DOHH2 (cell line): ENCODE data around the gene KCNJ12.

Experiments
- H3F3A ChIP-seq: fragments of 200-600 bp; sonication (generic), shearing (Covaris generic); 2 replicates; pipeline ENCODE4 v1.6.0; 2016; ENCODE audit warnings: antibody characterized with exemption, mild to moderate bottlenecking; ENCODE audit not compliant: control insufficient read depth, insufficient read depth
- H3K27ac ChIP-seq: fragments of 200-600 bp; sonication (generic); 2 replicates; pipeline ENCODE4 v1.5.1; 2014; ENCODE audit warnings: low read depth, mild to moderate bottlenecking, low read length, moderate library complexity
- H3K27me3 ChIP-seq: fragments of 200-600 bp; sonication (generic); 2 replicates; pipeline ENCODE4 v1.6.1; 2014; ENCODE audit warnings: mild to moderate bottlenecking, low read length, mixed read lengths; ENCODE audit not compliant: control insufficient read depth
- H3K36me3 ChIP-seq: fragments of 200-600 bp; sonication (generic); 2 replicates; pipeline ENCODE4 v1.6.1; 2014; ENCODE audit warnings: mild to moderate bottlenecking, low read length, moderate library complexity, mixed read lengths; ENCODE audit not compliant: control insufficient read depth
- H3K4me1 ChIP-seq: fragments of 200-600 bp; sonication (generic); 2 replicates; pipeline ENCODE4 v1.6.1; 2014; ENCODE audit warnings: mild to moderate bottlenecking, low read length, mixed read lengths; ENCODE audit not compliant: control insufficient read depth
- H3K4me2 ChIP-seq: fragments of 200-600 bp; sonication (generic); 2 replicates; pipeline ENCODE4 v1.6.0; 2014; ENCODE audit warnings: mild to moderate bottlenecking, low read length, moderate library complexity
- H3K4me3 ChIP-seq: fragments of 200-600 bp; sonication (generic); 2 replicates; pipeline ENCODE4 v1.5.1; 2014; ENCODE audit warnings: mild to moderate bottlenecking, low read length, mixed read lengths
- H3K79me2 ChIP-seq: fragments of 200-600 bp; sonication (generic); 2 replicates; pipeline ENCODE4 v1.6.1; 2014; ENCODE audit warnings: mild to moderate bottlenecking, low read length, mixed read lengths; ENCODE audit not compliant: control insufficient read depth
- H3K9me2 ChIP-seq: fragments of 200-600 bp; sonication (generic); replicated peaks from 2 replicates; pipeline ENCODE4 v1.6.1; 2014; ENCODE audit warnings: mild to moderate bottlenecking, low read length, mixed read lengths; ENCODE audit not compliant: control insufficient read depth
- H3K9me3 ChIP-seq: fragments of 200-600 bp; sonication (generic); 2 replicates; pipeline ENCODE4 v1.6.1; 2014; ENCODE audit warnings: antibody characterized with exemption, low read length, mixed read lengths; ENCODE audit not compliant: control insufficient read depth, insufficient read depth
- H4K20me1 ChIP-seq: fragments of 200-600 bp; sonication (generic); 2 replicates; pipeline ENCODE4 v1.6.0; 2014; ENCODE audit warnings: low read depth, mild to moderate bottlenecking, antibody characterized with exemption, low read length, moderate library complexity; ENCODE audit not compliant: control insufficient read depth, insufficient read depth
- CTCF ChIP-seq: fragments of 200-600 bp; sonication (generic); IDR thresholded peaks from one replicate; pipeline ENCODE4 v1.5.1; 2014; ENCODE audit warnings: antibody characterized with exemption, mild to moderate bottlenecking, low read depth, low read length; ENCODE audit not compliant: poor library complexity, severe bottlenecking
- EZH2phosphoT487 ChIP-seq: fragments of 200-600 bp; sonication (generic); IDR thresholded peaks from 2 replicates; pipeline ENCODE4 v1.6.1; 2017; ENCODE audit warnings: borderline replicate concordance, mild to moderate bottlenecking, antibody characterized with exemption, low read length, moderate library complexity, mixed read lengths

KCNJ12 gene

GRCh38 chr17:21385281-21385845 is 9.2 kb downstream of the KCNJ12 start:
- H4K20me1 ChIP-seq, result no peaks in the 10 kb centered on the region
- no peaks in the 10 kb centered on the region for H3K27me3 ChIP-seq
- H3K4me2 ChIP-seq, result no peak overlapping the region
- H3K79me2 ChIP-seq, result no peaks in the 10 kb centered on the region
- no peak overlapping the region for H3K4me3 ChIP-seq
- H3K36me3 ChIP-seq, result no peaks in the 10 kb centered on the region
- H3F3A ChIP-seq, result no peaks in the 10 kb centered on the region
- H3K9me2 ChIP-seq, result no peaks in the 10 kb centered on the region
- TF ChIP-seq CTCF, result no peak
- TF ChIP-seq EZH2phosphoT487, result no peak
- no peak overlapping the region for H3K27ac ChIP-seq
- no peaks in the 10 kb centered on the region for H3K4me1 ChIP-seq
- H3K9me3 ChIP-seq, result no peaks in the 10 kb centered on the region

GRCh38 chr17:21387616-21388015 is 11.5 kb downstream of the KCNJ12 start:
- H3K27ac ChIP-seq, result no peak overlapping the region
- no peak overlapping the region for H3K4me2 ChIP-seq
- no peaks in the 10 kb centered on the region for H3K9me2 ChIP-seq
- H3K4me3 ChIP-seq, result no peak overlapping the region
- no peaks in the 10 kb centered on the region for H3K36me3 ChIP-seq
- H3K27me3 ChIP-seq, result no peaks in the 10 kb centered on the region; the same call in 1 of the 2 replicates
- no peaks in the 10 kb centered on the region for H3K9me3 ChIP-seq
- no peaks in the 10 kb centered on the region for H4K20me1 ChIP-seq
- H3K4me1 ChIP-seq, result no peaks in the 10 kb centered on the region
- no peak for TF ChIP-seq EZH2phosphoT487
- no peak for TF ChIP-seq CTCF
- H3K79me2 ChIP-seq, result no peaks in the 10 kb centered on the region
- no peaks in the 10 kb centered on the region for H3F3A ChIP-seq

DNA sequence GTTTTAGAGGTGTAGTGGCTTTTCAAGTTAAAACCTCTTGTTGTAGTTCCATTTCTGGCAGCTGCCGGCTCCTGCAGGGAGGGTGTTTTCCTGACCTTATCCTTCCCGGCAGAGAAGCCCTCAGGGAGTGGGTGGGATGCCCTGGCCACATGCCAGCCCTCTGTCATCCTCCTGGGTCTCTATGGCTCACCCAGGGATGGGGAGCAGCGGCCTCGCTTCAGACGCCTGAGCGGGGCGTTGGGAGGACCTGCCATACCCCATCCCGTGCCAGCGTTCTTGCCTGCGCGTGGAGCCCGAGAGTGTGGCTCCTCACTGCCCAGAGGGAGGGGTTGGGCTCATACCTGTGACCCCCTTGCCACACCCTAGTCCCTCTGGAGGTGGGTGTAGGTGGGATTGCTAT is 11.9 kb downstream of the KCNJ12 start:
- Histone ChIP-seq H4K20me1 (no peaks in the 10 kb centered on the region), H3K4me2 (no peak overlapping the region), H3K79me2 (no peaks in the 10 kb centered on the region), H3K9me3 (no peaks in the 10 kb centered on the region), H3K4me1 (no peaks in the 10 kb centered on the region), H3K27me3 (no peaks in the 10 kb centered on the region; the same call in 1 of the 2 replicates), H3K36me3 (no peaks in the 10 kb centered on the region), H3K9me2 (no peaks in the 10 kb centered on the region), H3F3A (no peaks in the 10 kb centered on the region), H3K27ac (no peak overlapping the region), H3K4me3 (no peak overlapping the region)
- TF ChIP-seq CTCF (no peak), EZH2phosphoT487 (no peak)
